GM21529 (cell line): ENCODE measurements around the gene HSFX2.
"Not testable (repeated sequence)": the region's sequence is repeated elsewhere in the genome, so short reads cannot be mapped to it uniquely, and the experiment has no call there.

ENCODE experiments used
- ATAC-seq: cut with Tn5 transposase; IDR thresholded peaks from one replicate; pipeline ENCODE4 v1.9.1; 2021; ENCODE audit not compliant: unreplicated experiment

The HSFX2 gene

GRCh38 chrX:149595214-149595613 is at the start of gene HSFX2:
TSS of gene HSFX2 (minus strand) at chrX:149595314. CDS start at chrX:149594700, 614 bp downstream.
- ATAC-seq: not testable (repeated sequence)

DNA sequence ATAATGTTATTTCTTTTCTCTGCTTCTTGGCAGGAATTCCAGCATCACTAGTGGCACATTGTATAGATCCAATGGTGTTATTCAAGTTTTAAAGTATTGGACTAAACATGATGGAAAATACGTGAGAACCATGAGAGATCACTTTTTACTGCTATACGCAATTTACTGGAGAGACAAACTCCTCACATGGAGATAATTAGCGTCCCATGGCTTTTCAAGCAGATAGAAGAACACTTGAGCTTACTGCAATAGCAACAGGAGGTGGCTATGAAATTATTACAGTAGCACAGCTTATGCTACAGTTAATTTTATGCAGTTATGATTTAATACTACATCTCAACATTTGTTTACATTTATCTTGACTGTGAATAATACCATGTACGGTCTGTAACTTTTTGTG is 48.4 kb upstream of the HSFX2 start:
- no peak for ATAC-seq

GRCh38 chrX:149641835-149642234 is 46.7 kb upstream of the HSFX2 start:
- no peak for ATAC-seq

DNA sequence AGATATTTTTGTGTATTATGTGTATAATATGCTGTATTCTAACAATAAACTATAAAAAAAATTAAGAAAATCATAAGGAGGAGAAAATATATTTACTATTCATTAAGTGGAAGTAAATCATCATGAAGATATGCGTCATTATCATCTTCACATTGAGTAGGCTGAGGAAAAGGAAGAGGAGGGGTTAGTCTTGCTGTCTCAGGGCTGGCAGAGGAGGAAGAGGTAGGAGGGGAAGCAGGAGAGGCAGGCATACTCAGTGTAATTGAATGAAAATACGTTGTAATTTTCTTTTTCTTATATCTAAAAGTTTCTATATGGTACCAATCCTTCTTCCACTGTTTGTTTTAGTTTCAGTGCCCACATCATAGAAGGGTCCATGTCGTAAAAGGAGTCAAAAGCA is 46.3 kb upstream of the HSFX2 start:
- ATAC-seq: no peak

DNA sequence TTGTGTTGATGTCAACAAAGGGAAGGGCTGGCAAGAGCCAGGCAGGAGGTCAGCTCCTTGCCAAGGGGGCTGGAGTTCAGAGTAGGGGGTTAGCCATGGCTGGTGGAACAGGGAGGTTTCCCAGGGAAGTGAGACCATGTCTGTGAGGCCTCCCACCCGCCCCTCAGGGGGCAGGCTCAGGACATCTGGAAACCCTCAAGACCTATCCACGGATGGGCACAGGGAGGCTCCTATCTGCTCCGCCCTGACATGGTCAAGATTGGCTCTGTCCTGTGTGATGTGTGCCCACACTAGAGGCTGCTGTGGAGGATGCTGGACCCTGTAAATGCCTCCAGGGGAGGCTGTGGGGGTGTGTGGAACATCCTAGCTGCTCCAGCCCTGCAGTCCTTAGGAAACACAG is 44.5 kb upstream of the HSFX2 start:
- ATAC-seq: no peak

DNA sequence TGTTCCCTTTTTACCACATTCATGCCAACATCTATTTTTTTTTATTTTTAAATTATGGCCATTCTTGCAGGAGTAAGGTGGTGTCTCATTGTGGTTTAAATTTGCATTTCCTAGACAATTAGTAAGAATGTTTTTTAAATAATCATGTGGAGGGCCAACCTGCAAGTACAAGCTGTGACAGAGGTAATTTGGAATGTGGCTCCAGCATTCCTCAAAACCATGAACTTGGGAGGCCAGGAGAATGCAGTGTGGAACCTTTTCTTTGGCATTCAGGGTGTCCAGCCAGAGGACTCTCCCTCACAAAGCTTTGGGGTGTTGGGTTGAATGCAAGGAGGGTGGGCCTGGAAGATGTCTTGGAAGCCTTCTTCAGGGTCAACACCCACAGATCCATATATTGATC is 43.7 kb upstream of the HSFX2 start:
- no peak for ATAC-seq

GRCh38 chrX:149633511-149633910 is 38.4 kb upstream of the HSFX2 start:
- no peak for ATAC-seq

DNA sequence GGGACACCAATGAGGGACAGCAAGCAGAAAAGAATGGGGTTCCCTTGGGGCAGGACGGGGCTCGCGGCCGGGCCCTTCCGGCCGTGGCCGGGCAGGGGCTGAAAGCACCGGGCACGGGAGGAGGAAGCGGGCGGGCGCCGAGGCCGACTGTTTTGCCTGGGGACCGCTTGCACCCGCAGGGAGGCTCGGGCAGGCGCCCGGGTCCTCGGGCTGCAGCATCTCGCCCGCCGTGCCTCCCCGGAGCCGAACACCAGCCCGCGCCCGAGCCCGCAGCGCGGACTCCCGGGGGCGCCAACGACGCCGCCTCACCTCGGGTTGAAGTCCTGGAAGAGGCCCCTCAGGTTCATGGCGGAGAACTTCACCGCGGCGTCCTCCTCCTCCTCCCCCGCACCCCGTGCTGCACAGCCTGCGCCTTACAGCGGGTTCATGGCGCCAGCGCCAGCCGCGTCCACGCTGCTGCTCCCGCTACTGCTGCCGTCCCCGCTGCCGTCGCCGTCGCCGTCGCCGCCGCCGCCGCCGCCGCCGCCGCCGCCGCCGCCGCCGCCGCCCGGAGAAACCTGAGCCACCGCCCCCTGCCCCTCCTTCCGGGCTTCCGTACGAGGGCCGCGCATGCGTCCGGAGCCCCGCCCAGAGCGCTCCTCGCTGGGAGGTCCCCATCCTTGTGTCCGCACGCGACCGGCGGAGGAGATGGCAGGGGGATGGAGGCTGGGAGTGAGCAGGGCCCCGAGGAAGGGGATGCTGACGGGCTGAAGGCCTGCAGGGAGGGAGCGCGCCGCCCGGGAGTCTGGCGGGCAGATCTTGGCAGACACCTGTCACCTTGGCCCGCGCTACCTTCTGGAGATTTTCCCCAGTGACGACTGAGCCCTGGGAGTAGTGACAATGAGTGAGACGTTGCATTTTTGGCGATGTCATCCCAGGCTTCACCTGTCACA is 36.4 kb upstream of the HSFX2 start, which contains the start of gene TMEM185A:
Gene TMEM185A (minus strand): TSS at position 559 of the 932 bp plus-strand sequence. CDS start 212 bp downstream, at position 347.
- peak; percentile 90 for ATAC-seq

- no peak for ATAC-seq
Measured at GRCh38 chrX:149630681-149631233, 35.6 kb upstream of the HSFX2 start.

DNA sequence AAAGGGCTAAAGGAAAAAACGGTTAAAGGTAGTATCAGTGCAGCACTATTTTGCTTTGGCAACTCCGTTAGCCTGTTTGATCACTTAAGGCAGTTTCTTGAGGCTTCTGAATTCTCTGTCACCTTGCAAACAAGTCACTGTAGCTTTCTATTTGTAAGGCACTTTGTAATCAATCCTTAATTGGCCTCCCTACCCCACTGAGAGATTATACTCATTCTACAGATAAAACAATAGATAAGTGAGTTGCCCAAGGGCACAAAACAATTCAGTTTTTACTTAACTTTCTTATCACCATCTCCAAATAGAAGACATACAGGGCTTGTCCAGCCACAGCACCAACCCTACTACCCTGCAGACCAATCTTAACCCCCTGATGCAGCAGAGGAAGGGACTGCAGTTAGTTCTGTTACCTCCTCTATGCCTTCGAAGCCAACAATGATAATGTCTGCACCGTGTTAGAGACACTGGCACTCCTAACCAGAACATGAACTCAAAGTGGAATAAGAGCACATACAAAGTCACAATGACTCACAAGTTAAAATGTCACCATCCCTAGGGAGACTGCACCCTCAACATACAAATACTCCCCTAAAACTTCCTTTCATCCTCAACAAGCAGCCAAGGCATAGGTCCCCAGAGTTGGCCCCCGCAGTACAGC is 34.7 kb upstream of the HSFX2 start:
- ATAC-seq: no peak

DNA sequence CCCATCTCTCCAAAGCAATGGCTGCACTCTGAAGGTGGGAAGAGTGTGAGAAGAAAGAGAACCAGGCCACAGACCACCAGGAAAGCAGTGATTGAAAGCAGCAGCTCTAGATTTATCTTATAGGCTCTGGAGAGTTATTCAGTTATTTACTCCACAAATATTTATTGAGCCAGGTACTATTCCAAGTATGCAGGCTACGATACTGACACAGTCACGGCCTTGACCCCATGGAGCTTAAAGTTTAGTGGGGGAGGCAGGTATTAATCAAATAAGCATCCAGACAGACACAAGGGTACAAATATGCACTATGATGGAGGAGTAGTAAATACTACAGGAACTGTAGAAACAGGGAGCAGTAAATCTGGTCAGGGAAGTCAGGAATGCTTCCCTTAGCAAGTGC is 33.7 kb upstream of the HSFX2 start:
- no peak for ATAC-seq

DNA sequence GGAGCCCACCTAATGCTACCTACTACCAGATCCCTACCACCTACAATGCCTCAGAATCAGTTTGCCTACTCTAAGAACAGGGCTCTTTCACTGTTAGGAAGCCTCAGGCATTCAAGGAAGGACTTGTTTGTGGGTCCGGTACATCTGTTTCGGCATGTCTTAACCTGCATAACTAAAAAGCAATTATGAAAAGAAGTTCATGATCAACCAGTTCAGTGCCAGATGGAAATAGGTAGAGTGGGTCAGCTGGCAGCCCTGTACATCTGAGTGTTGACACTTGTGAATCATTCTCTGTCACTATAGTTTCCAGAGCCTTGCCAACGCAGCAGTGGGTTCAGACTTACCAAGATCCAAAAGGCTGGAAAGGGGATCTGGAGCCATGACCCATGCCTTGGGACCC is 33.2 kb upstream of the HSFX2 start:
- ATAC-seq: no peak

- not testable (repeated sequence) for ATAC-seq
Measured at GRCh38 chrX:149626829-149627228, 31.7 kb upstream of the HSFX2 start.

- not testable (repeated sequence) for ATAC-seq
Measured at GRCh38 chrX:149619662-149620061, 24.5 kb upstream of the HSFX2 start.

DNA sequence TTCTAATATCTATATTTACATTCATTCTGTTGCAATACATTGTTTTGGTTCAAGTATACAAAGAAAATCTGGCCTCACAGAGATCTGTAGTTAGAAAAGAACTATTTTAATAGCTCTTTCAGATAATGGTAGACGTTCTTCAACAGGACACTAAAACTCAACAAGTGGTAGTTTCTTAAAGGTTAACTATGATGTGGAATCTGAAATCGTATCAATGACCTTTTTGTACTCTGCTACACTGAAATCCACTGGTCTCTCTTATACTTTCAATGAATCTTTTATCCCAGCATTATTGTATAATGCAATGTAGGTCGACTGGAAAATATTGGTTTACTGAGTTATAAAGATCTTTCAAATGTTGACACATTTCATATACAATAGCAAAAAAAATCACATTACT is 23.8 kb upstream of the HSFX2 start:
- ATAC-seq: no peak

GRCh38 chrX:149611623-149612175 is 16.6 kb upstream of the HSFX2 start:
- no peak for ATAC-seq

DNA sequence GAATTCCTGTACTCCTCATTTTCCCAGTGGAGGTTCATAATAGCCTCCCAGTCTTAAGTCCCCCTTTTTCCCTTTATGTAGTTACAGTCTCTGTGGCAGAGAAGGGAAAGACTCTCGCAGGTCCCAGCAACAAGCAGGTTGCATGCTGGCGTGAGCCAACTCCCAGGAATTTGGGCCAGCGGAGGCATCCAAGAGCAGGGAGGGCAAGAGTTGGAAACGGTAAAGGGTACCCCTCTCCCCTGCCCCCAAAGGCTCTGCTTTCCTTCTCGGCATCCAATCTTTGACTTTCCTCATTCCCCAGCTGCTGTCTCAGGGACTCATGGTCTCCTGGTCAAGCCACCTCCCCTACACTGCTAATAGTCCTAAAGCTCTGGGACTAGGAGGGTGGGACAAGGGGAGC is 15.4 kb upstream of the HSFX2 start:
- ATAC-seq: no peak

GRCh38 chrX:149607699-149608098 is 12.6 kb upstream of the HSFX2 start:
- no peak for ATAC-seq

- ATAC-seq: not testable (repeated sequence)
Measured at GRCh38 chrX:149605248-149605885, 10.3 kb upstream of the HSFX2 start.

DNA sequence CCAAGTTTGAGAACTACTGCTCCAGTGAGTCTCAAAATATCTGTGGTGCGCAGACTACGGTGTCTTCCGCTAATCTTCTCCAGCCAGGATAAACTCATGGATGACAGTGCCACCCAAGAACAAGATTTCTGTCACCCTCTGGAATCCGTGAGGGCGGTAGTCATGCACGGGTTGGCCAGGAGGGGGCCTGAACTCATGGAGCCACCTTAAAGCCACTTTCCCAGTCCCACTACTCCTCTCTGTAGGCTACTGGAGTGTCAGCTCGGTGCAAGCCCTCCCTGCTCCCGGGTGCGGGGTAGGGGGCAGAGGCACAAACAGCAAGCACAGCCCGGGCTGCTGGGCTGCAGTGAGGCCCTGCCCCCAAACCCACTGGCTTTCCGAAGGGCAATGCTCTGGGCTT is 3.5 kb upstream of the HSFX2 start:
- ATAC-seq: not testable (repeated sequence)

DNA sequence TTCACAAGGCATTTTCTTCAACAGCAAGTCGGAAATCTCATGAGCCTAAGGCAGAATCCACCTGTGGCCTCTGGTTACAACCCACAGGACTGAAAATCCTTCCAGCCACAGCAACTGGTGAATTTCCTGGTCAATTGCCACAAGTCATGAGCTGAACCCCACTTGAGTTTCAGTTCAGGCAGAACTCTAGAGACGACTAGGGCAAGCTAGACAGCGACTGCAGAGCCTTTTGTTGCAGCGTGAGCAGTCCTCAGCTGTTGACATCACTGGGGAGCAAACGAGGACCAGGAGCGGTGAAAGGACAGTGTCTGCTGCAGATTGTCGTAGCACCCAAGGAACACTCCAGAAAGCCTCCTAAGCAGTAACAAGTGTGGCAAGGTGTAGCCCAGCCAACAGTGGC is 829 bp upstream of the HSFX2 start:
- ATAC-seq: not testable (repeated sequence)
